Measurements from ENCODE around the gene ARHGDIG. TPM values are rescaled to one million over a fixed set of nuclear protein-coding genes. Genes with fewer than 3 reads are reported as not detected.

The ARHGDIG gene
- total and polyA plus RNA-seq, 2 of the 4 experiments (the other 2 are of a cell fraction): 0.24 to 0.36 TPM

DNA sequence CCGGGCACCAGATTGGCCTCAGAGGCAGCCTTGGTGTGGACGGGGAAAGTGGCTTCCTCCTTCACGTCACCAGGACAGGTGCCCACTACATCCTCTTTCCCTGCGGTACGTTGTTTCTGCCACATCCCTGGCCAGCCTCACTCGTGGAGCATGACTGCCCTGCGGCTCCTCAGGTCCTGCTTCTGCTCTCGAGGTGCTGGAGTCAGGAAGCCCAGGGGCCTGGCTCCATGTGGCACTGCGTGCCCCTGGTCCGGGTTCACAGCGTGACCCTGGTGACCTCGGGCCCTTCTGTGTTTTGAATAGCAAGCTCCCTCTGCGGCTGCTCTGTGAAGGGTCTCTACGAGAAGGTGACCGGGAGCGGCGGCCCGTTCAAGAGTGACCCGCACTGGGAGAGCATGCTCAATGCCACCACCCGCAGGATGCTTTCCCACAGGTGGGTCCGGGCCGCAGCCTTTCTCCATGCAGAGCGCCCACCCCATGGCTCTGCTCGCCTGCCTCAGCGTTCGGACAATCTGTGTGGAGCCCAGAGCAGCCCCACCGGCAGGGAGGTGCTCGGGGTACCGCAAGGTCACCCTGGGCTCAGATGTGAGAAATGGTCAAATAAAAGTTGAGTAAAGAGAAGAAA is 18.2 kb upstream of the ARHGDIG start:
- Histone ChIP-seq H3K27ac (ENCODE audit: insufficient read depth, low read length) (no peak overlapping the region), H3K4me3 (ENCODE audit: insufficient read depth, low read depth, low read length) (no peak overlapping the region), H2BK15ac (ENCODE audit: low read depth, low read length) (no peak overlapping the region), H3K9me3 (ENCODE audit: control insufficient read depth, insufficient read depth, low read length) (no peaks in the 10 kb centered on the region), H3K4me1 (ENCODE audit: control insufficient read depth, insufficient read depth, low read length) (no peaks in the 10 kb centered on the region), H2BK20ac (ENCODE audit: low read depth, low read length) (no peak overlapping the region), H3K56ac (ENCODE audit: extremely low read depth, insufficient read depth, low read length) (no peak overlapping the region), H3K4me2 (ENCODE audit: low read depth, low read length) (no peak overlapping the region), H2BK120ac (ENCODE audit: low read depth, low read length) (no peak overlapping the region), H4K8ac (ENCODE audit: low read depth in 2 of 2, low read length in 2 of 2) (no peak overlapping the region), H2AFZ (replicated peaks; ENCODE audit: low read length, poor library complexity) (no peak overlapping the region), H3K36me3 (ENCODE audit: control insufficient read depth, insufficient read depth, low read length) (peaks cover 38% of the 10 kb centered on the region), H3K27me3 (ENCODE audit: control insufficient read depth, insufficient read depth, low read length) (no peaks in the 10 kb centered on the region), H4K91ac (ENCODE audit: insufficient read depth, low read depth, low read length) (no peak overlapping the region), H2AK9ac (replicated peaks; ENCODE audit: low read depth, low read length, poor library complexity) (no peak overlapping the region), H3K9me1 (ENCODE audit: insufficient read depth, low read length) (no peaks in the 10 kb centered on the region; the same call in 1 of the 2 replicates), H2AK5ac (ENCODE audit: low read depth, low read length) (no peak overlapping the region), H3K4ac (ENCODE audit: low read depth, low read length) (no peak overlapping the region), H2BK5ac (ENCODE audit: low read depth, low read length, poor library complexity, severe bottlenecking) (no peak overlapping the region), H4K20me1 (ENCODE audit: insufficient read depth, low read length) (no peaks in the 10 kb centered on the region), H3K23ac (ENCODE audit: low read depth, low read length) (no peak overlapping the region), H4K5ac (ENCODE audit: low read depth, low read length) (no peak overlapping the region), H3K18ac (ENCODE audit: low read depth, low read length) (no peak overlapping the region), H3K14ac (replicated peaks; ENCODE audit: low read depth, low read length) (no peak overlapping the region), H3K9ac (ENCODE audit: low read depth, low read length) (no peak overlapping the region), H3K79me1 (ENCODE audit: low read depth in 1 of 2, low read length in 2 of 2) (no peaks in the 10 kb centered on the region)
- POLR2A ChIA-PET (ENCODE audit: unreplicated experiment): no interaction called here
- ATAC-seq (ENCODE audit: low read depth) (no peak), DNase-seq (no peak)
- in situ Hi-C loops (cut with MboI; ENCODE audit: low sequenced_read_pairs) (no loop called here), intact Hi-C loops (cut with micrococcal nuclease) (no loop called here), dilution Hi-C loops (cut with HindIII; ENCODE audit: low sequenced_read_pairs, unreplicated experiment) (no loop called here)
- TF ChIP-seq CEBPB (IDR thresholded peaks at IDR 0.05; ENCODE audit: low read depth, low read length): no peak
- no peak for TF ChIP-seq MAFK (IDR thresholded peaks at IDR 0.05; ENCODE audit: low read depth, low read length)
- TF ChIP-seq, protein P1, sequence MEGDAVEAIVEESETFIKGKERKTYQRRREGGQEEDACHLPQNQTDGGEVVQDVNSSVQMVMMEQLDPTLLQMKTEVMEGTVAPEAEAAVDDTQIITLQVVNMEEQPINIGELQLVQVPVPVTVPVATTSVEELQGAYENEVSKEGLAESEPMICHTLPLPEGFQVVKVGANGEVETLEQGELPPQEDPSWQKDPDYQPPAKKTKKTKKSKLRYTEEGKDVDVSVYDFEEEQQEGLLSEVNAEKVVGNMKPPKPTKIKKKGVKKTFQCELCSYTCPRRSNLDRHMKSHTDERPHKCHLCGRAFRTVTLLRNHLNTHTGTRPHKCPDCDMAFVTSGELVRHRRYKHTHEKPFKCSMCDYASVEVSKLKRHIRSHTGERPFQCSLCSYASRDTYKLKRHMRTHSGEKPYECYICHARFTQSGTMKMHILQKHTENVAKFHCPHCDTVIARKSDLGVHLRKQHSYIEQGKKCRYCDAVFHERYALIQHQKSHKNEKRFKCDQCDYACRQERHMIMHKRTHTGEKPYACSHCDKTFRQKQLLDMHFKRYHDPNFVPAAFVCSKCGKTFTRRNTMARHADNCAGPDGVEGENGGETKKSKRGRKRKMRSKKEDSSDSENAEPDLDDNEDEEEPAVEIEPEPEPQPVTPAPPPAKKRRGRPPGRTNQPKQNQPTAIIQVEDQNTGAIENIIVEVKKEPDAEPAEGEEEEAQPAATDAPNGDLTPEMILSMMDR (conservative IDR thresholded peaks at IDR 0.05; ENCODE audit: low read depth, low read length): no peak
- no peak for TF ChIP-seq USF2 (IDR thresholded peaks at IDR 0.05; ENCODE audit: low read depth, low read length)
- BruUV-seq (replicated peaks): no TSS peak
- WGBS, 2 experiments (ENCODE audit: extremely low coverage in 2 of 2, insufficient read length in 1 of 2): 84% methylated on average over 14 of the region's 29 CpGs; no CpG with 5 or more reads in 1 of the 2 experiments
- CTCF ChIA-PET: no interaction called here
